ENCODE results near the gene IZUMO4.
"Not testable (repeated sequence)": the region's sequence is repeated elsewhere in the genome, so short reads cannot be mapped to it uniquely, and the experiment has no call there.

Gene IZUMO4

DNA sequence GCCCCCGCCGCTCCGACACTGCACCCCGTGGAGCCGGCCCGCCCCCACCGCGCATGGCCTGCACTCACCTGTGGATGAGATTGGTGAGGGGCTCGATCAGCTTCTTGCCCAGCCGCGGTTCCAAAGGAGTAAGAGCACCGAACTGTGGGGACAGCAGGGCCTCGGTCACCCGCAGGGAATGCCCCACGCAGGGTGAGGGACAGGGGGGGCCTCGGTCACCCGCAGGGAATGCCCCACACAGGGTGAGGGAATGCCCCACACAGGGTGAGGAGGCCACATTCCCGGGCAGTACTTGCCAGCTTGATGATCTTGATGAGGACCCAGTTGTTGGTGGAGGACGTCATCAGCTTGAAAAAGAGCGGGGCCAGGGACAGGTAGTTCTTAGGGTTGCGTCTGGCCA is 32.3 kb downstream of the IZUMO4 start:
- TF ChIP-seq GLIS3 (CRISPR knock-in tag; IDR thresholded peaks at IDR 0.05): no peak
- TF ChIP-seq ESRRG (CRISPR knock-in tag; IDR thresholded peaks at IDR 0.05): no peak
- TF ChIP-seq CSDC2 (CRISPR knock-in tag; IDR thresholded peaks at IDR 0.05): no peak
- TF ChIP-seq, protein P1, sequence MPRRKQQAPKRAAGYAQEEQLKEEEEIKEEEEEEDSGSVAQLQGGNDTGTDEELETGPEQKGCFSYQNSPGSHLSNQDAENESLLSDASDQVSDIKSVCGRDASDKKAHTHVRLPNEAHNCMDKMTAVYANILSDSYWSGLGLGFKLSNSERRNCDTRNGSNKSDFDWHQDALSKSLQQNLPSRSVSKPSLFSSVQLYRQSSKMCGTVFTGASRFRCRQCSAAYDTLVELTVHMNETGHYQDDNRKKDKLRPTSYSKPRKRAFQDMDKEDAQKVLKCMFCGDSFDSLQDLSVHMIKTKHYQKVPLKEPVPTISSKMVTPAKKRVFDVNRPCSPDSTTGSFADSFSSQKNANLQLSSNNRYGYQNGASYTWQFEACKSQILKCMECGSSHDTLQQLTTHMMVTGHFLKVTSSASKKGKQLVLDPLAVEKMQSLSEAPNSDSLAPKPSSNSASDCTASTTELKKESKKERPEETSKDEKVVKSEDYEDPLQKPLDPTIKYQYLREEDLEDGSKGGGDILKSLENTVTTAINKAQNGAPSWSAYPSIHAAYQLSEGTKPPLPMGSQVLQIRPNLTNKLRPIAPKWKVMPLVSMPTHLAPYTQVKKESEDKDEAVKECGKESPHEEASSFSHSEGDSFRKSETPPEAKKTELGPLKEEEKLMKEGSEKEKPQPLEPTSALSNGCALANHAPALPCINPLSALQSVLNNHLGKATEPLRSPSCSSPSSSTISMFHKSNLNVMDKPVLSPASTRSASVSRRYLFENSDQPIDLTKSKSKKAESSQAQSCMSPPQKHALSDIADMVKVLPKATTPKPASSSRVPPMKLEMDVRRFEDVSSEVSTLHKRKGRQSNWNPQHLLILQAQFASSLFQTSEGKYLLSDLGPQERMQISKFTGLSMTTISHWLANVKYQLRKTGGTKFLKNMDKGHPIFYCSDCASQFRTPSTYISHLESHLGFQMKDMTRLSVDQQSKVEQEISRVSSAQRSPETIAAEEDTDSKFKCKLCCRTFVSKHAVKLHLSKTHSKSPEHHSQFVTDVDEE (CRISPR knock-in tag; IDR thresholded peaks at IDR 0.05): no peak
- no peak for TF ChIP-seq SNAI2 (CRISPR knock-in tag; IDR thresholded peaks at IDR 0.05)
- TF ChIP-seq ZNF8 (CRISPR knock-in tag; IDR thresholded peaks at IDR 0.05): no peak
- no peak for TF ChIP-seq BACH2 (CRISPR knock-in tag; IDR thresholded peaks at IDR 0.05; ENCODE audit: borderline replicate concordance)
- no peak for TF ChIP-seq ZFP3 (CRISPR knock-in tag; IDR thresholded peaks at IDR 0.05)

DNA sequence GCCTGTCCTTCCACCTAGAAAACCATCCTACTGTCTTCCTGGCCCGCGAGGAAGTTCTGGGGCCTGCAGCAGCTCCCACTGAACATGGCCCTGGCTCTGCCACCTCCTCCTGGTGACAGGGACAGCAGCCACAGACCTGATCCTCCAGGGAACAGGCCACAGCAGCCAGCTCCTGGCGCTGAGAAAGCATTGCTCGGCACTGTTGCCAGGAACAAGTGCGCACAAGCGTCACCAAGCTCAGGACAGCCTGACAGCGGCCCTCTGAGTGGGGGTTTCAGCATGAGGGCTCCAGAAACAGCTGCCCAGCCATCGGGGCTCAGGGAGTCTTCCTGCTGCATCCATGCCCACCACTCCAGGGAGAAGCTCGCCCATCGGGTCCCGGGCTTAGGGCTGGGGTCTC is 32.8 kb downstream of the IZUMO4 start:
- no peak for ATAC-seq
- TF ChIP-seq, protein P2, sequence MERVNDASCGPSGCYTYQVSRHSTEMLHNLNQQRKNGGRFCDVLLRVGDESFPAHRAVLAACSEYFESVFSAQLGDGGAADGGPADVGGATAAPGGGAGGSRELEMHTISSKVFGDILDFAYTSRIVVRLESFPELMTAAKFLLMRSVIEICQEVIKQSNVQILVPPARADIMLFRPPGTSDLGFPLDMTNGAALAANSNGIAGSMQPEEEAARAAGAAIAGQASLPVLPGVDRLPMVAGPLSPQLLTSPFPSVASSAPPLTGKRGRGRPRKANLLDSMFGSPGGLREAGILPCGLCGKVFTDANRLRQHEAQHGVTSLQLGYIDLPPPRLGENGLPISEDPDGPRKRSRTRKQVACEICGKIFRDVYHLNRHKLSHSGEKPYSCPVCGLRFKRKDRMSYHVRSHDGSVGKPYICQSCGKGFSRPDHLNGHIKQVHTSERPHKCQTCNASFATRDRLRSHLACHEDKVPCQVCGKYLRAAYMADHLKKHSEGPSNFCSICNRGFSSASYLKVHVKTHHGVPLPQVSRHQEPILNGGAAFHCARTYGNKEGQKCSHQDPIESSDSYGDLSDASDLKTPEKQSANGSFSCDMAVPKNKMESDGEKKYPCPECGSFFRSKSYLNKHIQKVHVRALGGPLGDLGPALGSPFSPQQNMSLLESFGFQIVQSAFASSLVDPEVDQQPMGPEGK (CRISPR knock-in tag; IDR thresholded peaks at IDR 0.05; ENCODE audit: borderline replicate concordance): no peak
- TF ChIP-seq ARNTL (CRISPR knock-in tag; IDR thresholded peaks at IDR 0.05; ENCODE audit: borderline replicate concordance, low read depth) (no peak), TCF4 (CRISPR knock-in tag; IDR thresholded peaks at IDR 0.05; ENCODE audit: borderline replicate concordance) (no peak)
- TF ChIP-seq, protein P3, sequence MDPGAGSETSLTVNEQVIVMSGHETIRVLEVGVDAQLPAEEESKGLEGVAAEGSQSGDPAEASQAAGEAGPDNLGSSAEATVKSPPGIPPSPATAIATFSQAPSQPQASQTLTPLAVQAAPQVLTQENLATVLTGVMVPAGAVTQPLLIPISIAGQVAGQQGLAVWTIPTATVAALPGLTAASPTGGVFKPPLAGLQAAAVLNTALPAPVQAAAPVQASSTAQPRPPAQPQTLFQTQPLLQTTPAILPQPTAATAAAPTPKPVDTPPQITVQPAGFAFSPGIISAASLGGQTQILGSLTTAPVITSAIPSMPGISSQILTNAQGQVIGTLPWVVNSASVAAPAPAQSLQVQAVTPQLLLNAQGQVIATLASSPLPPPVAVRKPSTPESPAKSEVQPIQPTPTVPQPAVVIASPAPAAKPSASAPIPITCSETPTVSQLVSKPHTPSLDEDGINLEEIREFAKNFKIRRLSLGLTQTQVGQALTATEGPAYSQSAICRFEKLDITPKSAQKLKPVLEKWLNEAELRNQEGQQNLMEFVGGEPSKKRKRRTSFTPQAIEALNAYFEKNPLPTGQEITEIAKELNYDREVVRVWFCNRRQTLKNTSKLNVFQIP (CRISPR knock-in tag; IDR thresholded peaks at IDR 0.05; ENCODE audit: borderline replicate concordance, low read depth): no peak

More for the DNA sequence above, 32.3 kb downstream of the IZUMO4 start:
- ATAC-seq: no peak

DNA sequence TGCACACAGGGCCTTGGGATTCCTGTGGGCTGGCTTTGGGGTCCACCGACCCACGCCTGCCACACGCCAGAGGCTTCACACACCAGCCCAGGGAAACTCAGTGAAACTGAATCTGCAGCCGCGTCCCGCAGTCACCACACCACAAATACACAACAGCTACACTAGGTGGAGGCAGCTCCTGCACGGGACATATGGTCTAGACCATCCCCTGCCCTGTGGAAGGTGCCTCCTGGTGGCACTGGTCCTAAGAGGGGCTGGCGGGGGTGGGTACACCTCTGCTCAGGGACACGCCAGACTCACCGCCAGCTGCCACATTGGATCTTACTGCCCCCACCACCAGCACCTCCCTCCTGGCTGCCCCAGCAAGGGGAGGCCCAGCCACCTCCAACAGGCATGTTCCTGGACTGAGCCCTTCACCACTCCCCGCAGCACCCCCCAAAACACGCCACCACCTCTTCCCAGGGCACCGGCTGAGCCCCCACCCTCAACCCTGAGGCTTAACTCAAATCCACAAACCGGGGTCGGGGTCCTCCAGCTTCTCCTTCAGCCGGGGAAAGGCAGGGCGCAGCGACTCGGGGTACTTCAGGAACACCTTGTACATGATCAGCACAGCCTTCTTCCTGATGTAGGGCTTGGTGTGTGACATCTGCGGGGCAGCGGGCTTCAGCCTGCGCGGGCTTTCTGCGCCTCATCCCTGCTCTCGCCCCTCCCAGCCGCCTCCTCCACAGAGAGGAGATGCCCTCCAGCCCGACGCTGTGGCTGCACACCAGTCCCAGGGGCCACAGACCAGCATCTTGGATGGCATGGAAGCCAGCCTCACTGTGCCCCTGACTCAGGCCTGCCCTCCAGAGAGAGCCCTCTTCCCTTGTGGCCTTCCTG is 33.4 kb downstream of the IZUMO4 start:
- TF ChIP-seq, protein P3 (CRISPR knock-in tag; IDR thresholded peaks at IDR 0.05; ENCODE audit: borderline replicate concordance, low read depth): no peak
- TF ChIP-seq, protein P4, sequence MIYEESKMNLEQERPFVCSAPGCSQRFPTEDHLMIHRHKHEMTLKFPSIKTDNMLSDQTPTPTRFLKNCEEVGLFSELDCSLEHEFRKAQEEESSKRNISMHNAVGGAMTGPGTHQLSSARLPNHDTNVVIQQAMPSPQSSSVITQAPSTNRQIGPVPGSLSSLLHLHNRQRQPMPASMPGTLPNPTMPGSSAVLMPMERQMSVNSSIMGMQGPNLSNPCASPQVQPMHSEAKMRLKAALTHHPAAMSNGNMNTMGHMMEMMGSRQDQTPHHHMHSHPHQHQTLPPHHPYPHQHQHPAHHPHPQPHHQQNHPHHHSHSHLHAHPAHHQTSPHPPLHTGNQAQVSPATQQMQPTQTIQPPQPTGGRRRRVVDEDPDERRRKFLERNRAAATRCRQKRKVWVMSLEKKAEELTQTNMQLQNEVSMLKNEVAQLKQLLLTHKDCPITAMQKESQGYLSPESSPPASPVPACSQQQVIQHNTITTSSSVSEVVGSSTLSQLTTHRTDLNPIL (CRISPR knock-in tag; IDR thresholded peaks at IDR 0.05; ENCODE audit: low read depth): no peak
- no peak for TF ChIP-seq GLIS3 (CRISPR knock-in tag; IDR thresholded peaks at IDR 0.05)
- TF ChIP-seq ZNF8 (CRISPR knock-in tag; IDR thresholded peaks at IDR 0.05): no peak
- TF ChIP-seq BACH2 (CRISPR knock-in tag; IDR thresholded peaks at IDR 0.05; ENCODE audit: borderline replicate concordance): no peak
- TF ChIP-seq, protein P1 (CRISPR knock-in tag; IDR thresholded peaks at IDR 0.05): no peak
- TF ChIP-seq RARB (CRISPR knock-in tag; IDR thresholded peaks at IDR 0.05): no peak
- no peak for TF ChIP-seq ZFP30 (CRISPR knock-in tag; IDR thresholded peaks at IDR 0.05)
- no peak for TF ChIP-seq ARNTL (CRISPR knock-in tag; IDR thresholded peaks at IDR 0.05; ENCODE audit: borderline replicate concordance, low read depth)
- ATAC-seq: no peak

DNA sequence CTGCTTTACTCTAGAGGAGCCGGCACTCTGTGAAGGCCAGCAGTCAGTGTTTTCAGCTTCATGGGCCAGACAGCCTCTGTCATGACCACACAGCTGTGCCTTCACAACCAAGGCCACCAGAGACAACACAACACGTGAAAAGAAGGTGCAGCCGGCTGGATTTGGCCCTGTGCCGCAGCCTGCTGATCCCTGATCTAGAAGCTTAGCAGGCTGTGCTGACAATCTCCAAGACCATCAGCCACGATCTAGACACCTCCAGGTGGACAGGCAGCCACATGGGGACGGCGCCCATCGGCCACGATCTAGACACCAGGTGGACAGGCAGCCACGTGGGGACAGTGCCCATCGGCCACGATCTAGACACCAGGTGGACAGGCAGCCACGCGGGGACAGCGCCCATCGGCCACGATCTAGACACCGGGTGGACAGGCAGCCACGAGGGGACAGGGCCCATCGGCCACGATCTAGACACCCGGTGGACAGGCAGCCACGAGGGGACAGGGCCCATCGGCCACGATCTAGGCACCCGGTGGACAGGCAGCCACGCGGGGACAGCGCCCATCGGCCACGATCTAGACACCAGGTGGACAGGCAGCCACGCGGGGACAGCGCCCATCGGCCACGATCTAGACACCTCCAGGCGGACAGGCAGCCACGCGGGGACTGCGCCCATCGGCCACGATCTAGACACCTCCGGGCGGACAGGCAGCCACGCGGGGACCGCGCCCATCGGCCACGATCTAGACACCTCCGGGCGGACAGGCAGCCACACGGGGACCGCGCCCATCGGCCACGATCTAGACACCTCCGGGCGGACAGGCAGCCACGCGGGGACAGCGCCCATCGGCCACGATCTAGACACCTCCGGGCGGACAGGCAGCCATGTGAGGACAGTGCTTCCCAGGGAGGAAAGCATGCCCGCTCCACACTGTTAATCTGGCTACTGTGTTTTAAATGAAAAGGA is 34.6 kb downstream of the IZUMO4 start:
- not testable (repeated sequence) for ATAC-seq

All from SK-N-SH treated with all-trans-retinoic acid at 6 μM for 48 hours (cell line).